GM23338 (cell line): ENCODE data around the gene ATP4A. TPM values are rescaled to one million over a fixed set of nuclear protein-coding genes. Genes with fewer than 3 reads are reported as not detected.

Experiments used
- ATAC-seq: fragments of 200-7000 bp; cut with Tn5 transposase; 3 replicates; pipeline ENCODE4 v1.9.1; 2020
- DNase-seq: peaks from one replicate; pipeline ENCODE4 v3.0.0-alpha.2; 2015; ENCODE audit warnings: low spot score
- H2AFZ ChIP-seq: fragments of 200-600 bp; sonication (generic); 2 replicates; pipeline ENCODE4 v1.8.0; 2016; ENCODE audit warnings: antibody characterized with exemption, mild to moderate bottlenecking, moderate library complexity
- H3F3A ChIP-seq: fragments of 200-600 bp; sonication (generic); replicated peaks from 2 replicates; pipeline ENCODE4 v1.8.0; 2017; ENCODE audit warnings: antibody characterized with exemption, mixed run types, low read depth
- H3K27ac ChIP-seq: fragments of 200-600 bp; sonication (generic); 2 replicates; pipeline ENCODE4 v1.6.1; 2016; ENCODE audit warnings: low read depth
- H3K27me3 ChIP-seq: fragments of 200-600 bp; sonication (generic); 2 replicates; pipeline ENCODE4 v1.8.0; 2016; ENCODE audit warnings: mild to moderate bottlenecking, mixed run types, moderate library complexity; ENCODE audit not compliant: insufficient read depth
- H3K36me3 ChIP-seq: fragments of 200-600 bp; sonication (generic); 2 replicates; pipeline ENCODE4 v1.8.0; 2016; ENCODE audit warnings: mild to moderate bottlenecking; ENCODE audit not compliant: insufficient read depth
- H3K4me1 ChIP-seq: fragments of 200-600 bp; sonication (generic); 2 replicates; pipeline ENCODE4 v1.8.0; 2016; ENCODE audit warnings: mild to moderate bottlenecking, moderate library complexity; ENCODE audit not compliant: insufficient read depth
- H3K4me2 ChIP-seq: fragments of 200-600 bp; sonication (generic); 2 replicates; pipeline ENCODE4 v1.7.1; 2017; ENCODE audit warnings: mixed run types
- H3K4me3 ChIP-seq: fragments of 200-600 bp; sonication (generic); 2 replicates; pipeline ENCODE4 v1.6.1; 2016; ENCODE audit warnings: mixed run types
- H3K79me2 ChIP-seq: fragments of 200-600 bp; sonication (generic); replicated peaks from 2 replicates; pipeline ENCODE4 v1.8.0; 2017; ENCODE audit warnings: mild to moderate bottlenecking; ENCODE audit not compliant: insufficient read depth
- H3K9me2 ChIP-seq: fragments of 200-600 bp; sonication (generic); 2 replicates; pipeline ENCODE4 v1.8.0; 2017; ENCODE audit not compliant: insufficient read depth
- H4K20me1 ChIP-seq: fragments of 200-600 bp; sonication (generic); replicated peaks from 2 replicates; pipeline ENCODE4 v1.8.0; 2017; ENCODE audit warnings: mild to moderate bottlenecking; ENCODE audit not compliant: insufficient read depth
- H3K27ac Mint-ChIP-seq: 2 replicates; pipeline ENCODE4 v1.8.0; 2020; ENCODE audit warnings: inconsistent platforms, mild to moderate bottlenecking, moderate library complexity, mixed read lengths
- H3K27me3 Mint-ChIP-seq: 3 replicates; pipeline ENCODE4 v1.8.0; 2022; ENCODE audit warnings: low read depth, mild to moderate bottlenecking, moderate library complexity, mixed read lengths, inconsistent platforms; ENCODE audit not compliant: insufficient read depth, poor library complexity
- H3K36me3 Mint-ChIP-seq: 3 replicates; pipeline ENCODE4 v1.8.0; 2021; ENCODE audit warnings: low read depth, mild to moderate bottlenecking, inconsistent platforms, moderate library complexity, mixed read lengths
- H3K4me1 Mint-ChIP-seq: 3 replicates; pipeline ENCODE4 v1.8.0; 2020; ENCODE audit warnings: mild to moderate bottlenecking, inconsistent platforms, mixed read lengths
- H3K4me3 Mint-ChIP-seq: 3 replicates; pipeline ENCODE4 v1.8.0; 2021; ENCODE audit warnings: moderate library complexity, mild to moderate bottlenecking, inconsistent platforms, mixed read lengths
- H3K9me3 Mint-ChIP-seq: 3 replicates; pipeline ENCODE4 v1.8.0; 2020; ENCODE audit warnings: moderate library complexity, mild to moderate bottlenecking, inconsistent platforms, mixed read lengths
- JUNB ChIP-seq: IDR thresholded peaks from one replicate; pipeline ENCODE4 v1.6.1; 2016; ENCODE audit warnings: antibody characterized with exemption; ENCODE audit not compliant: unreplicated experiment
- NANOG ChIP-seq: IDR thresholded peaks from 2 replicates; pipeline ENCODE4 v1.6.1; 2016; ENCODE audit warnings: antibody characterized with exemption, borderline replicate concordance
- STAT1 ChIP-seq: IDR thresholded peaks from one replicate; pipeline ENCODE4 v1.6.1; 2016; ENCODE audit warnings: antibody characterized with exemption; ENCODE audit not compliant: unreplicated experiment
- ZNF114 ChIP-seq: fragments of 250-450 bp; sonication (Bioruptor Pico); IDR thresholded peaks from 2 replicates; pipeline ENCODE4 v1.5.0; 2020; ENCODE audit warnings: mild to moderate bottlenecking, moderate library complexity
- ZNF331 ChIP-seq: fragments of 250-450 bp; sonication (Bioruptor Pico); IDR thresholded peaks from 2 replicates; pipeline ENCODE4 v1.5.0; 2020; ENCODE audit warnings: low read depth, mild to moderate bottlenecking, moderate library complexity
- polyA plus RNA-seq: library from polyadenylated mRNA; unstranded; fragments of >200 nt; fragmentation: Nextera tagmentation; extraction: Ambion mirVana; gene quantifications from 2 replicates; pipeline ENCODE4 v1.2.1, GENCODE V29; 2016
- total RNA-seq: library from RNA; depleted of rRNA; stranded (reverse); fragments of >200 nt; shearing (Covaris generic); gene quantifications from 2 replicates; pipeline ENCODE4 v1.2.3, GENCODE V29; 2014; rRNA removed
- TF ChIP-seq, protein P1 (sequence below): IDR thresholded peaks from 2 replicates; pipeline ENCODE4 v1.6.1; 2016; ENCODE audit warnings: antibody characterized with exemption

The ATP4A gene
- total and polyA plus RNA-seq, 2 experiments from 2014 or later: 0.61 to 0.63 TPM

DNA sequence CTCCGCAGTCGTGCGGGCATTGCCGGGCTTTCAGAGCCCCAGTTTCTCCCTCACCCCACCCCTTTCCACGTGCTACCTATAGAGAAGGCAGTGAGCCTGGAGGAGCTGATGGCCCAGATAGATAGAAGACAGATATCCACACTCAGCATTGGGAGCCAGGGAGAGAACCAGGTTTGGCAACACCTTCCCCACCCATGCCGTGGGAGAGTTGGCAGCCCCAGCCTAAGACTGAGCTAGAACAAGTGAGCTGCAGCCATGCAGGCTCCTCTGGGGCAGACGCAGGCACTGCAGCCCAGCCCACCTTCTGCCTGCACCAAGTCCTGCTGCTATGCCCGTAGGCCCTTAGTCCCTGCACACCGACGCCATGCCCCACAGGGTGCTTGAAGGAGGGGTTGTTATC is 62.8 kb downstream of the ATP4A start:
- H3K27ac ChIP-seq: no peak overlapping the region
- ATAC-seq (no peak), DNase-seq (no peak)
- no peaks in the 10 kb centered on the region for H3K9me3 Mint-ChIP-seq
- no peaks in the 10 kb centered on the region for H3K79me2 ChIP-seq
- no peak overlapping the region for H3K4me3 ChIP-seq
- no peaks in the 10 kb centered on the region for H3K27me3 ChIP-seq
- H2AFZ ChIP-seq: no peak overlapping the region
- H3K4me1 ChIP-seq: no peaks in the 10 kb centered on the region
- peaks cover 11% of the 10 kb centered on the region; the same call in 1 of the 2 replicates for H3F3A ChIP-seq
- peak overlapping the region; percentile 71; the same call in 1 of the 2 replicates for H3K27ac Mint-ChIP-seq
- H3K9me2 ChIP-seq: no peaks in the 10 kb centered on the region
- peaks cover 86% of the 10 kb centered on the region for H3K36me3 Mint-ChIP-seq
- peaks cover 13% of the 10 kb centered on the region for H4K20me1 ChIP-seq
- no peak overlapping the region for H3K4me2 ChIP-seq
- H3K4me1 Mint-ChIP-seq: peaks cover 19% of the 10 kb centered on the region
- peaks cover 24% of the 10 kb centered on the region for H3K36me3 ChIP-seq
- TF ChIP-seq, protein P1, sequence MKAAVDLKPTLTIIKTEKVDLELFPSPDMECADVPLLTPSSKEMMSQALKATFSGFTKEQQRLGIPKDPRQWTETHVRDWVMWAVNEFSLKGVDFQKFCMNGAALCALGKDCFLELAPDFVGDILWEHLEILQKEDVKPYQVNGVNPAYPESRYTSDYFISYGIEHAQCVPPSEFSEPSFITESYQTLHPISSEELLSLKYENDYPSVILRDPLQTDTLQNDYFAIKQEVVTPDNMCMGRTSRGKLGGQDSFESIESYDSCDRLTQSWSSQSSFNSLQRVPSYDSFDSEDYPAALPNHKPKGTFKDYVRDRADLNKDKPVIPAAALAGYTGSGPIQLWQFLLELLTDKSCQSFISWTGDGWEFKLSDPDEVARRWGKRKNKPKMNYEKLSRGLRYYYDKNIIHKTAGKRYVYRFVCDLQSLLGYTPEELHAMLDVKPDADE: no peak
- TF ChIP-seq ZNF331 (no peak), ZNF114 (CRISPR knock-in tag) (no peak), STAT1 (no peak), JUNB (no peak), NANOG (no peak)
- no peak overlapping the region for H3K4me3 Mint-ChIP-seq
- H3K27me3 Mint-ChIP-seq: peaks cover 18% of the 10 kb centered on the region

Other genes with a start within 250 kb of the ATP4A start
- gene CD22, start 234.5 kb downstream of the ATP4A start, total RNA-seq: 0.10 and 0.12 TPM in 2 replicates
- 0.32 and 0.66 TPM in 2 replicates for gene CD22, start 234.5 kb downstream of the ATP4A start, polyA plus RNA-seq
- not detected in 2 replicates for gene FFAR1, start 215.8 kb downstream of the ATP4A start, total RNA-seq
- not detected in 2 replicates for gene FFAR1, start 215.8 kb downstream of the ATP4A start, polyA plus RNA-seq
- gene FFAR3, start 205.2 kb downstream of the ATP4A start, total RNA-seq: 0.35 TPM in 1 of 2 replicates, not detected in the other
- not detected in 2 replicates for gene FFAR3, start 205.2 kb downstream of the ATP4A start, polyA plus RNA-seq
- not detected in 2 replicates for gene GPR42, start 192.6 kb downstream of the ATP4A start, total RNA-seq
- gene GPR42, start 192.6 kb downstream of the ATP4A start, polyA plus RNA-seq: not detected in 2 replicates
- not detected in 2 replicates for gene FFAR2, start 115.4 kb downstream of the ATP4A start, total RNA-seq
- not detected in 2 replicates for gene FFAR2, start 115.4 kb downstream of the ATP4A start, polyA plus RNA-seq
- gene KRTDAP, start 73.2 kb downstream of the ATP4A start, total RNA-seq: not detected in 2 replicates
- gene KRTDAP, start 73.2 kb downstream of the ATP4A start, polyA plus RNA-seq: 1.6 and 2.7 TPM in 2 replicates
- gene DMKN, start 50.0 kb downstream of the ATP4A start, total RNA-seq: 259 and 276 TPM in 2 replicates
- gene DMKN, start 50.0 kb downstream of the ATP4A start, polyA plus RNA-seq: 569 and 615 TPM in 2 replicates
- not detected in 2 replicates for gene SBSN, start 35.3 kb downstream of the ATP4A start, total RNA-seq
- gene SBSN, start 35.3 kb downstream of the ATP4A start, polyA plus RNA-seq: 0.39 and 0.42 TPM in 2 replicates
- gene GAPDHS, start 30.2 kb downstream of the ATP4A start, total RNA-seq: not detected in 2 replicates
- gene GAPDHS, start 30.2 kb downstream of the ATP4A start, polyA plus RNA-seq: 0.21 TPM in 1 of 2 replicates, not detected in the other
- gene TMEM147, start 18.0 kb downstream of the ATP4A start, total RNA-seq: 164 and 170 TPM in 2 replicates
- gene TMEM147, start 18.0 kb downstream of the ATP4A start, polyA plus RNA-seq: 272 TPM in 2 replicates
- not detected in 2 replicates for gene PMIS2, start 22.5 kb upstream of the ATP4A start, total RNA-seq
- not detected in 2 replicates for gene PMIS2, start 22.5 kb upstream of the ATP4A start, polyA plus RNA-seq
- 17.9 and 21.9 TPM in 2 replicates for gene HAUS5, start 49.1 kb upstream of the ATP4A start, total RNA-seq
- 22.3 and 23.2 TPM in 2 replicates for gene HAUS5, start 49.1 kb upstream of the ATP4A start, polyA plus RNA-seq
- 58.3 and 74.7 TPM in 2 replicates for gene RBM42, start 65.4 kb upstream of the ATP4A start, total RNA-seq
- gene RBM42, start 65.4 kb upstream of the ATP4A start, polyA plus RNA-seq: 78.2 and 82.9 TPM in 2 replicates
- 0.87 TPM in 1 of 2 replicates, not detected in the other for gene ETV2, start 78.1 kb upstream of the ATP4A start, total RNA-seq
- 1.5 and 1.7 TPM in 2 replicates for gene ETV2, start 78.1 kb upstream of the ATP4A start, polyA plus RNA-seq
- gene COX6B1, start 84.7 kb upstream of the ATP4A start, total RNA-seq: 564 and 722 TPM in 2 replicates
- 1,532 and 1,702 TPM in 2 replicates for gene COX6B1, start 84.7 kb upstream of the ATP4A start, polyA plus RNA-seq
- gene UPK1A, start 102.9 kb upstream of the ATP4A start, total RNA-seq: 0.42 TPM in 1 of 2 replicates, not detected in the other
- gene UPK1A, start 102.9 kb upstream of the ATP4A start, polyA plus RNA-seq: 1.0 and 1.5 TPM in 2 replicates
- gene ZBTB32, start 140.9 kb upstream of the ATP4A start, total RNA-seq: 1.8 TPM in 1 of 2 replicates, not detected in the other
- gene ZBTB32, start 140.9 kb upstream of the ATP4A start, polyA plus RNA-seq: 0.45 and 0.65 TPM in 2 replicates
- gene KMT2B, start 154.3 kb upstream of the ATP4A start, total RNA-seq: 36.2 and 49.8 TPM in 2 replicates
- gene KMT2B, start 154.3 kb upstream of the ATP4A start, polyA plus RNA-seq: 15.5 and 15.8 TPM in 2 replicates
- 7.8 and 14.4 TPM in 2 replicates for gene IGFLR1, start 178.8 kb upstream of the ATP4A start, total RNA-seq
- 17.8 and 18.1 TPM in 2 replicates for gene IGFLR1, start 178.8 kb upstream of the ATP4A start, polyA plus RNA-seq
- gene U2AF1L4, start 181.8 kb upstream of the ATP4A start, total RNA-seq: 13.1 and 14.3 TPM in 2 replicates
- gene U2AF1L4, start 181.8 kb upstream of the ATP4A start, polyA plus RNA-seq: 20.0 and 23.7 TPM in 2 replicates
- gene PSENEN, start 182.0 kb upstream of the ATP4A start, total RNA-seq: 18.5 and 20.6 TPM in 2 replicates
- gene PSENEN, start 182.0 kb upstream of the ATP4A start, polyA plus RNA-seq: 175 and 197 TPM in 2 replicates
- gene LIN37, start 184.9 kb upstream of the ATP4A start, total RNA-seq: 6.8 and 7.1 TPM in 2 replicates
- 4.3 and 8.3 TPM in 2 replicates for gene LIN37, start 184.9 kb upstream of the ATP4A start, polyA plus RNA-seq
- gene HSPB6, start 193.4 kb upstream of the ATP4A start, total RNA-seq: 0.27 and 0.87 TPM in 2 replicates
- 3.2 and 3.9 TPM in 2 replicates for gene HSPB6, start 193.4 kb upstream of the ATP4A start, polyA plus RNA-seq
- gene PROSER3, start 194.5 kb upstream of the ATP4A start, total RNA-seq: 14.7 and 28.0 TPM in 2 replicates
- 21.8 and 24.1 TPM in 2 replicates for gene PROSER3, start 194.5 kb upstream of the ATP4A start, polyA plus RNA-seq
- gene ARHGAP33, start 211.9 kb upstream of the ATP4A start, total RNA-seq: 17.7 and 22.1 TPM in 2 replicates
- gene ARHGAP33, start 211.9 kb upstream of the ATP4A start, polyA plus RNA-seq: 10.3 and 11.6 TPM in 2 replicates
- not detected in 2 replicates for gene PRODH2, start 249.2 kb upstream of the ATP4A start, total RNA-seq
- not detected in 2 replicates for gene PRODH2, start 249.2 kb upstream of the ATP4A start, polyA plus RNA-seq